Astrocyte of the spinal cord (primary cell): ENCODE measurements around the gene KLHDC7B.

Experiments
- DNase-seq: peaks from one replicate; pipeline ENCODE4 v3.0.0; 2011; ENCODE audit warnings: low read depth, low spot score
- H3K4me3 ChIP-seq: 2 replicates; pipeline ENCODE4 v1.5.1; 2011; ENCODE audit warnings: low read depth, mild to moderate bottlenecking, low read length, moderate library complexity
- in situ Hi-C: cut with HindIII; loops from 2 replicates; pipeline ENCODE4 v1.10.0; 2017; ENCODE audit warnings: low sequenced_read_pairs
- TF ChIP-seq, protein P1 (sequence below): IDR thresholded peaks from 2 replicates; pipeline ENCODE4 v1.5.1; 2012; ENCODE audit warnings: low read depth, mild to moderate bottlenecking, low read length, inconsistent platforms

The KLHDC7B gene

DNA sequence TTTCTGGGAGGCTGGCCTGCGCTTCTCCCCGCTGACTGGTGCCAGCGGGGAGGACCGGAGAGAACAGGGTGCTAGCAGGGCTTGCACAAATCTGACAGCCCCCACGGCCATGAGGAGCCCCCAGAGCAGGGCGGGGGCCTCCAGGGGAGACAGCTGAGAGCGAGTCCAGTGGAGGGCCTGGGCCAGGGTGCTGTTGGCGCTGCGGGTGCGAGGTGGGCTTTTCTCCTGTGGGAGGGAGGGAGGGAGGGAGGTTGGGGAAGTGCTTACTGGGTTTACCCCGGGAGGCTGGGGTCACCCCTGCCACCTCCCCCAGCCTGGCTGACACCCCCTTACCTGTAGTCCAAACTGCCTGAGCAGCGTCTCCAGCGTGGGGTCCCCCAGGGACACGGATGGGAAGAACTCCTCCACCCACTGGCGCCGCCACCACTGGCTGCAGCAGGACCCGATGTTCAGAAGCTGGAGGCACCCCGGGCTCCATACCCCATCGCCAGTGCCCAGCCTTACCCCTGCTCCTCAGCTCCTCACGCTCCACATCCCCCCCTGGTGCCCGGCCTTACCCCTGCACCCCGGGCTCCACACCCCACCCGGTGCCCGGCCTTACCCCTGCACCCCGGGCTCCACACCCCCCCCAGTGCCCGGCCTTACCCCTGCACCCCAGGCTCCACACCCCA is 42.1 kb upstream of the KLHDC7B start:
- TF ChIP-seq, protein P1, sequence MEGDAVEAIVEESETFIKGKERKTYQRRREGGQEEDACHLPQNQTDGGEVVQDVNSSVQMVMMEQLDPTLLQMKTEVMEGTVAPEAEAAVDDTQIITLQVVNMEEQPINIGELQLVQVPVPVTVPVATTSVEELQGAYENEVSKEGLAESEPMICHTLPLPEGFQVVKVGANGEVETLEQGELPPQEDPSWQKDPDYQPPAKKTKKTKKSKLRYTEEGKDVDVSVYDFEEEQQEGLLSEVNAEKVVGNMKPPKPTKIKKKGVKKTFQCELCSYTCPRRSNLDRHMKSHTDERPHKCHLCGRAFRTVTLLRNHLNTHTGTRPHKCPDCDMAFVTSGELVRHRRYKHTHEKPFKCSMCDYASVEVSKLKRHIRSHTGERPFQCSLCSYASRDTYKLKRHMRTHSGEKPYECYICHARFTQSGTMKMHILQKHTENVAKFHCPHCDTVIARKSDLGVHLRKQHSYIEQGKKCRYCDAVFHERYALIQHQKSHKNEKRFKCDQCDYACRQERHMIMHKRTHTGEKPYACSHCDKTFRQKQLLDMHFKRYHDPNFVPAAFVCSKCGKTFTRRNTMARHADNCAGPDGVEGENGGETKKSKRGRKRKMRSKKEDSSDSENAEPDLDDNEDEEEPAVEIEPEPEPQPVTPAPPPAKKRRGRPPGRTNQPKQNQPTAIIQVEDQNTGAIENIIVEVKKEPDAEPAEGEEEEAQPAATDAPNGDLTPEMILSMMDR: peak; percentile 14
- in situ Hi-C loops: no loop called here
- DNase-seq: no peak
- no peak overlapping the region for H3K4me3 ChIP-seq

DNA sequence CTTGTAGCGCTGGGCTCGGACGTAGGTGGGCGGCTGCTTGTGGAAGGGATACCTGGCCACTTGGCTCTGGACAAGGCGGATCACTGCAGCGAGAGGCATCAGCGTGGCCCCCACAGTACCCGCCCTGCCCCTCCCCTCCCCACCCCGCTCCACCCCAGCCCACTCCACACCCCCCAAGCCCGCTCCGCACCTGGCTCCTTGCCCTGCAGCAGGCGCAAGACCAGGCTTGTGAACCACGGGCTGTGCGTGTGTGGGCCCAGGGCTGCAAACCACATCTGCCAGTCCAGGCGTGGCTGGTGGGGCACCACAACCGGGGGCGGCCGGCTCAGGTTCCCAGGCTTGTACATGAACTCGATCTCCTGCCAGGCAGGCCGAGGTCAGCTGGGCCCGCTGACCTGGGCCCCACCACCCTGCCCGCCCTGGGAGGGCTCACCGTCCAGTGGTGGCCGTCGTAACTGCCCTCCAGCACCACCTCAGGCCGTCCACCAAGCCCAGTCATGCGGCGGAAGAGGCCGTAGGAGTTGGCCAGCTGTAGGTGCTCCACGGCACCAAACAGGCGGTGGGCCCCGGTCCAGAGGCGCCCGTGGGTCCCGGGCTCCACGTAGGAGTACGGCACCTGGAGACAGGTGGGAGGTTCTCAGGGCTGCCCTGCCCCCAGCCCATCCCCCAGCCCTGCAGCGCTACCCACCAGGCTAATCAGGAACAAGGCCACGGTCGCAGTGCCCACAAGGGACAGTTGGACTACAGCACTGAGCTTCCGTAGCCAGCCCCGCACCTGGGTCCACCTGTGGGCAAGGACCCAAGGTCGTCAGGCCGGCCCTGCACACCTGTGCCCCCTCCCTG is 41.1 kb upstream of the KLHDC7B start:
- in situ Hi-C loops: no loop called here
- no peak overlapping the region for H3K4me3 ChIP-seq
- TF ChIP-seq, protein P1: no peak
- DNase-seq: no peak

DNA sequence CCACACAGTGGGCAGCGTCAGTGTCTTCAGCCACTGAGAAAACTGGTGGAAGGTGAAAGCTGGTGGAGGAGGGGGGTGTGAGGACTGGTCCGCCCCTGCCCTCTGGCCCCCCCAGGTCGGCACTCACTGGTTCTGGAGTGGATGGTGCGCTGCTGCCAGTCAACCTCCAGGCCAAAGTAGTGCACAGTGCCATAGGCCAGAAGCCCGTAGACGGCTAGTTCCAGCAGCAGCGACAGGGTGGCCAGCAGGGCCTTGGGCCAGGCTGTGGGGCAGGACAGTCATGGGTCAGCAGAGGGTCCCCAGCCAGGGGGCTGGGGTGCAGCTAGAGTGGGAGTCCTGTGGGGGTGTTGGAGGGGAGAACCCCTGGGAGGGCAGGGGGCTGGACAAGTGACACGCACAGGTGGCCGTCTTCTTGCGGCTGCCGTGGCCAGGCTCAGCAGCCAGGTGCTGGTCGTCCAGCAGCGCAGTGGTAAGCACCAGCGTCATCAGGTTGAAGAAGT is 40.4 kb upstream of the KLHDC7B start:
- in situ Hi-C loops: no loop called here

DNA sequence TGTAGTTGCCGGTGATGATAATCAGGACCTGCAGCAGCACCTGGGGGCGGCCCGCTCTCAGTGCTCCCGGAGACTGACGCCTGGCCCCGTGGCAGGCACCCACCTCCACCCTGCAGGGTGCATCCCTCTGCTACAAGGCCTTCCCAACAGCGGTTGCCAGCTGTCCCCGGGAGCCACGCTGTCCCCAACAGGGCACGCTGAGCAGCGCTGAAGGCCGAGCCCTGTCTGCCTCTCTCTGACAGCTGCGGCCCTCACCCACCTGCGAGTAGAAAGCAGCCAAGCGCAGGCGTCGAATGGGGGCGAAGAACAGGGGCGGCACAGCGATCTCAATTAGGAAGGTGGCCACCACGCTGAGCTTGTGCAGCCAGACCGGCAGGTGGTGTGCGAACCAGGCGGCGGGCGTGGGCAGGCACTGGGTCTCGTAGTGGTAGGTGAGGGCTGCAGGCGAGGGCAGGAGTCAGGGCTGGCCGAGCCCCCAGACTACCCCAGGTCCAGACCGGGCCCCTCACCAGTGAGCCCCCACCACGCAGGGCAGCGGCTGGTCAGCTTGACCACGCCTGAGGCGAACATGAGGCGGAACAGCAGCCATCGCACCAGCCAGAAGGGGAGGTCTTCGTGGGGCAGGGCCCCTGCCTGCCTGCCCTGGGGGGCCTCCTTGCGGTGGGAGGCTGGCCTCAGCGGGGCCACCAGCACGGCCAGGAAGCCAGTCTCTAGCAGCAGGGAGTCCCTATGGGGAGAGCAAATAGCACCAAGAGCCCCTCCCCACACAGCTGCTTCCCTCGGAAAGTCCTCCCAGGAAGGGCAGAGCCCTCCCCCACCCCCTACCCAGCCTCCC is 39.7 kb upstream of the KLHDC7B start:
- H3K4me3 ChIP-seq: peak overlapping the region; percentile 98
- no peak for DNase-seq
- TF ChIP-seq, protein P1: no peak
- in situ Hi-C loops: no loop called here

More for the DNA sequence above, 40.4 kb upstream of the KLHDC7B start:
- TF ChIP-seq, protein P1: no peak
- no peak overlapping the region for H3K4me3 ChIP-seq
- DNase-seq: no peak

DNA sequence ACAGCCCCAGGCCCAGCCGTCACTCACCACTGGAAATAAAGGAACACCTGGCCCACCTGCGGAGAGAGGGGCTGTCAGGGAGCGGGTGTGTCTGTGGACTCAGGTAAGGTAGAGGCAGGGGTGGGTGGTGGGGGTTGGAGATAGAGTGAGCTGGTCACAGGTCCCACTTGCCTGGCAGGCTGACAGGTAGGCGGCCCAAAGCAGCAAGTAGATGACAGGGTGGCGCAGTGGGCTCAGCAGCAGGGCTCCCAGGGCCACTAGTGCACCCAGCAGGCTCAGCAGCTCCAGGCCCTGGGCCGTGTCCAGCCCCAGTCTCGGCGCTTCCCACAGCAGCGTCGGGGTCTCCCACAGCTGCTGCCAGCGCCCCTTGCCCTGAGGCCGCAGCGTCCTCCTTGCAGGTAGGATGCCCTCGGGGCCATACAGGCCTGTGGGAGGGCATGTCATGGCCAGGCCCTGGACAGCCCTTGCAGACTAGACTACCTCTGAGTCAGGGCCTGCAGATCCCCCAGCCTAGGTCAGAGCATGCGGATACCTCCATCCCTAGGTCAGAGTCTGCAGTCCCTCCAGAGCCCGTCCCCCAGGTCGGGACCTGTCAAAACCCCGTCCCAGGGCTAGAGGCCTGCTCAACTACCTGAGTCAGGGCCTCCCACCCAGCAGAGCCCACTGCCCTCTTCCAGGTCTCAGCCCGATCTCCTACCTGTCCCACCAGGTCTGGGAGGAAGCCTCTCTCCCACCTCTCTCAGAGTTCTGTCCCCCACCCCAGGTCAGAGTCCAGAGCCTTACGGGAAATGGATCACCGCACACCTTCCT is 38.9 kb upstream of the KLHDC7B start:
- in situ Hi-C loops: no loop called here
- TF ChIP-seq, protein P1: no peak
- H3K4me3 ChIP-seq: peak overlapping the region; percentile 98
- DNase-seq: no peak
